H1 (cell line): Measurements from ENCODE around the gene SLC12A7. TPM values are rescaled to one million over a fixed set of nuclear protein-coding genes. Genes with fewer than 3 reads are reported as not detected.

Experiments used
- KDM5A ChIP-seq: fragments of 200-600 bp; IDR thresholded peaks from 2 replicates; pipeline ENCODE4 v1.7.1; 2012; ENCODE audit warnings: mild to moderate bottlenecking, low read length, inconsistent platforms, mixed read lengths
- POLR2AphosphoS5 ChIP-seq: IDR thresholded peaks from 2 replicates; pipeline ENCODE4 v1.6.1; 2011; ENCODE audit warnings: low read depth, low read length
- RNF2 ChIP-seq: fragments of 200-900, 300-1000 bp; sonication (generic); IDR thresholded peaks from 2 replicates; pipeline ENCODE4 v1.7.1; 2016; ENCODE audit warnings: borderline replicate concordance, low read depth, mild to moderate bottlenecking, antibody characterized with exemption, low read length; ENCODE audit not compliant: poor library complexity, severe bottlenecking; ENCODE audit errors: missing control alignments
- SRF ChIP-seq: IDR thresholded peaks from 2 replicates; pipeline ENCODE4 v1.6.1; 2011; ENCODE audit warnings: mild to moderate bottlenecking, low read depth, low read length, moderate library complexity
- TAF1 ChIP-seq: IDR thresholded peaks from 2 replicates; pipeline ENCODE4 v1.6.1; 2011; ENCODE audit warnings: mild to moderate bottlenecking, low read depth, low read length
- polyA plus RNA-seq, 7 experiments: library from polyadenylated mRNA; depleted of rRNA in 3 of 7; stranded (reverse) in 5 of 7; unstranded in 2 of 7; fragments of >200 nt in 5 of 7; fragments of 200-250 nt in 2 of 7; gene quantifications; 1 replicate in 5 of 7; 2 replicates in 1 of 7; 4 replicates in 1 of 7; pipeline versions ENCODE4 v1.2.1 to v1.2.3, GENCODE V29; 2011 to 2013; ENCODE audit warnings: missing spikeins in 2 of 7, mixed read lengths in 2 of 7
- total RNA-seq: library from RNA; stranded (reverse); fragmentation: NEBNext Ultra II Directional; extraction: Animal tissue kit (Norgen Biotek cat#: 25700); gene quantifications from 2 replicates; pipeline ENCODE4 v1.2.1, GENCODE V29; 2021

SLC12A7 gene
- total and polyA plus RNA-seq, 2 of the 8 experiments (the other 6 are each of a cell fraction or from before 2014, with no cell fraction given), result 23.5 to 39.7 TPM

DNA sequence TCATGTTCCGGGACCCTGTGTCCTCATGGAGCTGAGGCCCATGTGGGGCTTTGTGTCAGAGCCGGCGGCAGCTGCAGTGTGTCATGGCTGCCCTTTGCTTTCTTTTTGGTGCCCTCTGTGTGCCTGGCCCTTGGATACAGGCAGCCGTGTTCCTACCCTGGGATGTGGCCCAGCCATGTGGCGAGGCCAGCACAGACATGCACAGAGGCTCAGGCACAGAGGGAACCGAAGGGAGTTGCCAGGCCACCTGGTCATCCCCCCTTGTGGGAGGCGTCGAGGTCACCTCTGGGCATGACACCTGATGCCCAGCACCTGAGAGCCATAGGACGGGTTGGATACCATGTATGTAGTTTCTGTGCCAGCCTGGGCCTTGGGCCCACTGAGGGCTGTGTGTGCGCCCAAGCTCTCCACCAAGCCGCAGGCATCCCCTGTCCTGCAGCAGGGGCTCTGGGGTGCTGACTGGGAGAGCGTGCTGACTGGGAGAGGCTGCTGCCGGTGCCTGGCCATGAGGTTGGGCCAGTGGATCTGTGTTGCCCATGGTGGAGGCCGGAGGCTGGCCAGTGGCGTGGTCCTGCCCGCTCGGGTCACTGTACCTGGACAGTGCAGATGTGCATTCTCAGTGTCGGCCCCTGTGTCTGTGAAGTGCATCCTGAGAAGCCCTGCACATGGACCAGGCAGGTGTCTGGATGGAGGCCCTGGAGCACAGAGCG lies 98.5 kb downstream of the SLC12A7 start (continued):
- TF ChIP-seq KDM5A (no peak), POLR2AphosphoS5 (no peak), RNF2 (no peak), TAF1 (no peak), SRF (no peak)
